OCI-LY7 (cell line): ENCODE measurements around the gene PEPD.

Experiments used
- CTCF ChIP-seq: fragments of 200-600 bp; sonication (generic); conservative IDR thresholded peaks from 2 replicates; pipeline ENCODE4 v1.5.1; 2014; ENCODE audit warnings: mild to moderate bottlenecking, antibody characterized with exemption, low read length, moderate library complexity, mixed read lengths
- EZH2phosphoT487 ChIP-seq: fragments of 200-600 bp; sonication (generic); IDR thresholded peaks from 2 replicates; pipeline ENCODE4 v1.6.1; 2018; ENCODE audit warnings: low read depth, borderline replicate concordance, mild to moderate bottlenecking, mixed run types, antibody characterized with exemption, low read length, moderate library complexity, mixed read lengths

DNA sequence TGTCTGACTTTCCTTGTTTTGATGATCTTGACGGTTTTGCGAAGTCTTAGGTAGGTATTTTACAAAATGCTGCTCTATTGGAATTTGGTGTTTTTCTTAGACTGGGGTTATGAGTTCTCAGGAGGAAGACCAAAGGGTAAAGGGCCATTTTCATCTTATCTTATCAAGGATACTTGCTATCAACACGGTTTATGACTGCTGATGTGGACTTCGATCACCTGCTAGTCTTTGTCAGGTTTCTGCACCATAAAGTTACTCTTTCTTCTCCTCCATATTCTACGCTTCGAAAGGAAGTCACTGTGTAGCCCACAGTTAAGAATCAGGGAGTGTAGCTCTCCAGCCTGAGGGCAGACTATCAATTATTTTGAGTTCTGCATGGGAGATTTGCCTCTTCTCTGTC is 155.5 kb downstream of the PEPD start:
- no peak for TF ChIP-seq CTCF
- TF ChIP-seq EZH2phosphoT487 = no peak
